GM13977 (cell line): ENCODE results near the gene TMEM270.
A peak's percentile ranks its signal among the peaks of the same experiment; 100 is the strongest.
"Not testable (repeated sequence)": the region's sequence is repeated elsewhere in the genome, so short reads cannot be mapped to it uniquely, and the experiment has no call there.

Experiments
- DNase-seq: peaks from one replicate; pipeline ENCODE4 v3.0.0; 2012; ENCODE audit warnings: low spot score
- CTCF ChIP-seq: IDR thresholded peaks from 2 replicates; pipeline ENCODE4 v1.5.1; 2012; ENCODE audit warnings: mild to moderate bottlenecking, control low read depth; ENCODE audit not compliant: insufficient read depth; ENCODE audit errors: extremely low read depth, missing control alignments
- in situ Hi-C: fragments of 300-500 bp; cut with MboI; formaldehyde crosslinking; loops from one replicate; pipeline ENCODE4 v1.12.0; 2022; ENCODE audit warnings: low sequenced_read_pairs, low pct_unique_long_range_greater_than_20kb, mixed read lengths, inconsistent platforms; ENCODE audit not compliant: unreplicated experiment

The TMEM270 gene

GRCh38 chr7:73844848-73845460 is 16.0 kb upstream of the TMEM270 start:
- in situ Hi-C loops = no loop called here
- no peak for TF ChIP-seq CTCF
- DNase-seq = no peak

- DNase-seq, in situ Hi-C loops: not testable (repeated sequence)
These were observed 15.2 kb upstream of the TMEM270 start for GRCh38 chr7:73845701-73846195.

GRCh38 chr7:73847941-73848723 is 12.8 kb upstream of the TMEM270 start:
- TF ChIP-seq CTCF = no peak
- in situ Hi-C loops = no loop called here
- no peak for DNase-seq

GRCh38 chr7:73850781-73851207 is 10.2 kb upstream of the TMEM270 start:
- DNase-seq = no peak
- in situ Hi-C loops = loop anchor here (25.0 kb wide), 1 partner anchor 238 kb away; the partner anchor contains the start of gene MLXIPL
- TF ChIP-seq CTCF = no peak

- DNase-seq = peak; percentile 80
- in situ Hi-C loops = loop anchor here (25.0 kb wide), 1 partner anchor 239 kb away; the partner anchor contains the start of gene MLXIPL
- TF ChIP-seq CTCF = no peak
These were observed 9.3 kb upstream of the TMEM270 start for GRCh38 chr7:73851410-73852338.

- in situ Hi-C loops = loop anchor here (25.0 kb wide), 1 partner anchor 240 kb away; the partner anchor contains the start of gene MLXIPL
- TF ChIP-seq CTCF = no peak
- no peak for DNase-seq
These were observed 8.5 kb upstream of the TMEM270 start for GRCh38 chr7:73852500-73852899.
